AG04449 (cell line): ENCODE measurements around the gene TTLL11.

Source experiments
- CTCF ChIA-PET: fragments of 350-600 bp; formaldehyde crosslinking; extraction: SDS; loops from one replicate; lab custom pipeline; 2021; ENCODE audit warnings: antibody characterized with exemption; lab: Yijun Ruan, JAX
- POLR2A ChIA-PET: fragments of 400-600, 350-600 bp; formaldehyde crosslinking; extraction: SDS; loops from one replicate; lab custom pipeline; 2020; ENCODE audit warnings: antibody characterized with exemption, inconsistent platforms; lab: Yijun Ruan, JAX
- DNase-seq: peaks from one replicate; pipeline ENCODE4 v3.0.0-alpha.2; 2010; ENCODE audit warnings: low read depth, low spot score
- H3K4me3 ChIP-seq: 2 replicates; pipeline ENCODE4 v1.5.1; 2011; ENCODE audit warnings: low read depth, mild to moderate bottlenecking, control low read depth, low read length
- CTCF ChIP-seq: IDR thresholded peaks from one replicate; pipeline ENCODE4 v1.5.1; 2011; ENCODE audit warnings: mild to moderate bottlenecking, moderate library complexity, low read length, control low read depth, inconsistent platforms; ENCODE audit not compliant: insufficient read depth; ENCODE audit errors: missing control alignments

Gene TTLL11

GRCh38 chr9:121862371-121863332, 230.5 kb downstream of the TTLL11 start:
- CTCF ChIA-PET, result interaction anchor here (1.3 kb wide), 2 partner anchors 13 to 128 kb away, joined by 3 to 4 read pairs; no protein-coding TSS in a partner anchor
- TF ChIP-seq CTCF, result no peak
- no peak overlapping the region for H3K4me3 ChIP-seq
- DNase-seq, result no peak
- POLR2A ChIA-PET, result no interaction called here

GRCh38 chr9:121861501-121862180, 231.5 kb downstream of the TTLL11 start:
- ChIA-PET CTCF (interaction anchor here (1.3 kb wide), 2 partner anchors 14 to 127 kb away, joined by 3 to 4 read pairs; no protein-coding TSS in a partner anchor), POLR2A (interaction anchor here (0.6 kb wide), 1 partner anchor 9 kb away, joined by 3 read pairs; no protein-coding TSS in a partner anchor)
- DNase-seq, result no peak
- peak; percentile 35 for TF ChIP-seq CTCF
- no peak overlapping the region for H3K4me3 ChIP-seq

- DNase-seq, result peak; percentile 55
- no peak for TF ChIP-seq CTCF
- POLR2A ChIA-PET, result no interaction called here
- H3K4me3 ChIP-seq, result no peak overlapping the region
- CTCF ChIA-PET, result no interaction called here
Observed at GRCh38 chr9:121860744-121861143, 232.4 kb downstream of the TTLL11 start.

GRCh38 chr9:121860213-121860612, 232.9 kb downstream of the TTLL11 start:
- CTCF ChIA-PET, result interaction anchor here (1.2 kb wide), 1 partner anchor 314 kb away, joined by 3 read pairs; no protein-coding TSS in a partner anchor
- no peak for TF ChIP-seq CTCF
- H3K4me3 ChIP-seq, result no peak overlapping the region
- no peak for DNase-seq
- POLR2A ChIA-PET, result no interaction called here

- DNase-seq, result no peak
- CTCF ChIA-PET, result interaction anchor here (1.2 kb wide), 1 partner anchor 313 kb away, joined by 3 read pairs; no protein-coding TSS in a partner anchor
- no peak overlapping the region for H3K4me3 ChIP-seq
- TF ChIP-seq CTCF, result no peak
- POLR2A ChIA-PET, result no interaction called here
Observed at GRCh38 chr9:121859646-121860045, 233.5 kb downstream of the TTLL11 start.
